ENCODE data around the gene ZNF311. TPM values are rescaled to one million over a fixed set of nuclear protein-coding genes. Genes with fewer than 3 reads are reported as not detected.

Gene ZNF311
- total RNA-seq, 4 donors from 2014 or later: 1.0 to 2.0 (median 1.6) TPM

DNA sequence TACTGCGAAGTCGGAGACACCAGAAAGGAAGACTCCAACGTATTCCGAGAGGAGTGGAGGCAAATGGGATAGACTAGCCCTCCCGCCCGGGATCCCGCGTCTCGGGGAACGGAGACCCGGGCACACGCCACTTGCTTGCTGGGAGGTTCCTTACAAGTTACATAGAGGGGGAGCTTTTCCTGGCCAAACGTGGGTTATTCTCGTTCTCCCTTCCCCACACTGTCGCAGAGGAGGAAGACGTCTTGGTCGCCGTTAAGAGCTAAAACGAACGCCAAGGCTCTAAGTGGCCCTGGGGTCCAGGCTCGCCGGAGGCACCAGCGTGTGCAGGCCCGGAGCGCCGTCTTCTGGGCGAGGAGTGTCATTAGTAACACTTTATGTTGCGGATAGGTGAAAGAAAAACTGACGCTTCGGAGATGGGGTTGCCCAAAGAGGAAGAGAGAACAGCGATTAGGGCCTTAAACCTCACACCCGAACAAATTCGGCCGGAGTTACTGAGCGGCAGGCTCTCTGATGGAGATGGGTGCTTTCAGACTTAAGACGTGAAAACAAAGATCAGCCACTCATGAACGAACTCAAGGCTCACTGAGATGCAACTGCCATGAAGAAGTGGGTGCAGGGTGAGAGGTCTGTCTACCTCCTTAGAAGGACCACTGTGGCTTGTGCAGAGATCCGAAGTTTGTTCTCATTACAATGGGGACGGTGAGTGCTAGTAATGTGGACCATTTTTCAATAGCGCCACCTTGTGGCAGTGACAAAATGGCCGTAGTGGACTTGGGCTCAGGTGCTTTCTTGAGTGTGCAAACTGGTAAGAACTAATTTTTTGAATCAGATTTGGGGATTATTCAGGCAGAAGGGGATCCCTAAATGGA lies 11.7 kb upstream of the ZNF311 start:
- no peaks in the 10 kb centered on the region for H3K9me3 ChIP-seq
- H3K27ac ChIP-seq: no peak overlapping the region
- DNase-seq: peak; percentile 83 to 88
- no peaks in the 10 kb centered on the region for H3K27me3 ChIP-seq
- no peaks in the 10 kb centered on the region for H3K36me3 ChIP-seq
- TF ChIP-seq, protein P1, sequence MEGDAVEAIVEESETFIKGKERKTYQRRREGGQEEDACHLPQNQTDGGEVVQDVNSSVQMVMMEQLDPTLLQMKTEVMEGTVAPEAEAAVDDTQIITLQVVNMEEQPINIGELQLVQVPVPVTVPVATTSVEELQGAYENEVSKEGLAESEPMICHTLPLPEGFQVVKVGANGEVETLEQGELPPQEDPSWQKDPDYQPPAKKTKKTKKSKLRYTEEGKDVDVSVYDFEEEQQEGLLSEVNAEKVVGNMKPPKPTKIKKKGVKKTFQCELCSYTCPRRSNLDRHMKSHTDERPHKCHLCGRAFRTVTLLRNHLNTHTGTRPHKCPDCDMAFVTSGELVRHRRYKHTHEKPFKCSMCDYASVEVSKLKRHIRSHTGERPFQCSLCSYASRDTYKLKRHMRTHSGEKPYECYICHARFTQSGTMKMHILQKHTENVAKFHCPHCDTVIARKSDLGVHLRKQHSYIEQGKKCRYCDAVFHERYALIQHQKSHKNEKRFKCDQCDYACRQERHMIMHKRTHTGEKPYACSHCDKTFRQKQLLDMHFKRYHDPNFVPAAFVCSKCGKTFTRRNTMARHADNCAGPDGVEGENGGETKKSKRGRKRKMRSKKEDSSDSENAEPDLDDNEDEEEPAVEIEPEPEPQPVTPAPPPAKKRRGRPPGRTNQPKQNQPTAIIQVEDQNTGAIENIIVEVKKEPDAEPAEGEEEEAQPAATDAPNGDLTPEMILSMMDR (IDR thresholded peaks at IDR 0.05): peak; percentile 55 to 81 (median 74)
- no peak for TF ChIP-seq POLR2A (IDR thresholded peaks at IDR 0.05)
- intact Hi-C loops (cut with DNase I): loop anchor here (2.0 to 5.0 kb wide), 2 partner anchors 178 to 329 kb away; no protein-coding TSS in a partner anchor
- WGBS, 2 donors: 0 to 1% methylated on average over 41 of the region's 41 CpGs
- H3K4me1 ChIP-seq: peaks cover 3 to 7% of the 10 kb centered on the region in 2 donors
- peak overlapping the region in 2 of 3 donors; percentile 32 to 53 for H3K4me3 ChIP-seq (replicated peaks in 1 of 3)

DNA sequence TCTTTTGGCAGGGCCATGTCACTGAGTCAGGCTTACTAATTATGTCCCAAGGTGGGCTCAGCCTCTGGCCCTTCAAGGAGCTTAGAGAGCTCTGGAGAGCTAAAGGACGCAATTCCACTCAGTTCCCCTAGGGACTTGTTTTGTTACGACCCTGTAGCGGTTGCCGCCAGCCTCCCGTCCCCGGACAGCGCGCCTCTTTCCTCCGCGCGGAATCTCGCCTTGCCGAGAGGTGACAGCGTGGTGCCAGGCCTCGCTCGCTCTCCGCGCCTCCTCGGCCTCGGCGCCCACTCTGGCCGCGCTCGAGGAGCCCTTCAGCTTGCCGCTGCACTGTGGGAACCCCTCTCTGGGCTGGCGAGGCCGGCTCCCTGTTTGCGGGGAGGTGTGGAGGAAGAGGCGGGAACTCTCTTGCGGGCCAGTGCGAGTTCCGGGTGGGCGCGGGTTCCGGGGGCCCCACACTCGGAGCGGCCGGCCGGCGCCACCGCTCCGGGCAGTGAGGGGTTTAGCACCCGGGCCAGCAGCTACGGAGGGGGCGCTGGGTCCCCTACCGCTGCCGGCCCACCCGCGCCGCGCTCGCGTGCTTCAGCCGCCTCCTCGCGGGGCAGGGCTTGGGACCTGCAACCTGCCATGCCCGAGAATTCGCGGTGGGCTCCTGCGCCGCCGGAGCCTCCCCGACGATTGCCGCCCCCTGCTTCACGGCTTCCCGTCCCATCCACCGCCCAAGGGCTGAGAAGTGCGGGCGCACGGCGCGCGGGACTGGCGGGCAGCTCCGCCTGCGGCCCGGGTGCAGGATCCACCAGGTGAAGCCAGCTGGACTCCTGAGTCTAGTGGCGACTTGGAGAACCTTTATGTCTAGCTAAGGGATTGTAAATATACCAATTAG lies 9.9 kb upstream of the ZNF311 start:
- H3K27ac ChIP-seq: no peak overlapping the region
- no peak for DNase-seq
- WGBS, 2 donors: 40 to 64% methylated on average over 9 to 35 of the region's 79 CpGs
- TF ChIP-seq, protein P1 (IDR thresholded peaks at IDR 0.05): no peak
- TF ChIP-seq POLR2A (IDR thresholded peaks at IDR 0.05): no peak
- peaks cover 7 to 8% of the 10 kb centered on the region in 2 donors for H3K4me1 ChIP-seq
- intact Hi-C loops (cut with DNase I): loop anchor here (5.0 kb wide), 1 partner anchor 328 kb away; no protein-coding TSS in a partner anchor
- no peaks in the 10 kb centered on the region for H3K36me3 ChIP-seq
- H3K27me3 ChIP-seq: no peaks in the 10 kb centered on the region
- no peaks in the 10 kb centered on the region for H3K9me3 ChIP-seq
- H3K4me3 ChIP-seq (replicated peaks in 1 of 3): no peak overlapping the region

DNA sequence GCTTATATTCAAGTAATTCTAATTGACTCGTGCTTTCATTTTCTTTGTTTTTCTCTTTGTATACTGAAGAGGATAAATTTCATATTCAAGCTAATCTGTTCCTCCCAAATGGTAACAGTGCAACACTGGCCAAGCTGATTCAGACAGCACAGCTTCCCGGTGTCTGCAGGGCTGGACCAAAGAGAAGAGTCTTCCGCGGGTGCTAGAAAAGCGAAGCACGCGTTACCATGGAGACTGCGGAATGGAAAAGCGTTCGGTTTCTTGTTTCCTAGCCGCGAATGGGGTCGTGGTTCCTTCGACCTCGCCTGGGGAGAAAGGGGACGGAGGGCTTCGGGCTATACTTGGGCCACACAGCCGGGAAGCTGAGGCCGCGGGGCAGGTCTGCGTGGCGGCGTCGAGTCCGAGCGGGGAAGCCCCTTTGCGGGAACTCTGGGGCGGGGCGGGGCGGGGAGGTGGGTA lies 6.2 kb upstream of the ZNF311 start:
- Histone ChIP-seq H3K9me3 (no peaks in the 10 kb centered on the region), H3K4me1 (peaks cover 2 to 5% of the 10 kb centered on the region in 2 donors), H3K27ac (no peak overlapping the region), H3K27me3 (no peaks in the 10 kb centered on the region), H3K4me3 (replicated peaks in 1 of 3) (peak overlapping the region in 1 of 3 donors; percentile 17), H3K36me3 (no peaks in the 10 kb centered on the region)
- peak; percentile 23 to 31 for DNase-seq
- WGBS, 2 donors: 1 to 3% methylated on average over 22 to 27 of the region's 30 CpGs
- intact Hi-C loops (cut with DNase I): no loop called here
- TF ChIP-seq POLR2A (IDR thresholded peaks at IDR 0.05): no peak
- TF ChIP-seq, protein P1 (IDR thresholded peaks at IDR 0.05): no peak

DNA sequence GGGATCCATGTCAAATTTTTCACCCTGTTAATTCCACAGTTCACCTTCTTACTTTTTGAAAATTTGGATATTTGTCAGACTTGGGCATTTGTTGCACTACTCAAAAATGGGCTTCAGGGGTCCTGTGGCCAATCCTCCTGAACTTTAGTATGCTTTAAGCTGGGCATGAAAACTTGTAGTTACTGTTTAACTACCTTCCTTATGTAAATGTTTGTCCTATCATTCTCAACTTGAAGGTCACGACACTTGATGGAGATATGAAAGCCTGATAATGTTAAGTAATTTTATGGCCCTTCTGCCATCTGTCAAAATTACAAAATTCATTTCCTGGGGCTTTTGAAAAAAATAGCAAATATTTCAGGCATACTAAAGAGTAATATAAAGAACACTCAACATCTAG lies 4.2 kb upstream of the ZNF311 start:
- H3K4me1 ChIP-seq: peaks cover 0 to 8% of the 10 kb centered on the region in 2 donors
- intact Hi-C loops (cut with DNase I): no loop called here
- H3K36me3 ChIP-seq: no peaks in the 10 kb centered on the region
- 81 to 84% methylated on average over 1 of the region's 1 CpG for WGBS, 2 donors
- no peaks in the 10 kb centered on the region for H3K9me3 ChIP-seq
- no peak for DNase-seq
- no peak for TF ChIP-seq POLR2A (IDR thresholded peaks at IDR 0.05)
- TF ChIP-seq, protein P1 (IDR thresholded peaks at IDR 0.05): no peak
- H3K27me3 ChIP-seq: no peaks in the 10 kb centered on the region
- no peak overlapping the region for H3K27ac ChIP-seq
- no peak overlapping the region for H3K4me3 ChIP-seq (replicated peaks in 1 of 3)

All from thyroid gland (tissue), 4 donors.